HUES48 (cell line): ENCODE data around the gene SPPL2C.
A peak's percentile ranks its signal among the peaks of the same experiment; 100 is the strongest.

ENCODE experiments used
- H3K27ac ChIP-seq: one replicate; pipeline ENCODE4 v1.7.0; 2013; ENCODE audit warnings: low read depth, low read length, inconsistent platforms
- H3K27me3 ChIP-seq: 2 replicates; pipeline ENCODE4 v1.6.1; 2013; ENCODE audit warnings: mild to moderate bottlenecking, low read length; ENCODE audit not compliant: control insufficient read depth, insufficient read depth
- H3K36me3 ChIP-seq: 2 replicates; pipeline ENCODE4 v1.6.1; 2013; ENCODE audit warnings: low read length; ENCODE audit not compliant: control insufficient read depth, insufficient read depth
- H3K4me1 ChIP-seq: 2 replicates; pipeline ENCODE4 v1.6.1; 2013; ENCODE audit warnings: mild to moderate bottlenecking, low read length; ENCODE audit not compliant: control insufficient read depth, insufficient read depth
- H3K4me3 ChIP-seq: 2 replicates; pipeline ENCODE4 v1.5.1; 2013; ENCODE audit warnings: mild to moderate bottlenecking, low read depth, low read length
- H3K9ac ChIP-seq: 2 replicates; pipeline ENCODE4 v1.6.1; 2013; ENCODE audit warnings: mild to moderate bottlenecking, low read depth, low read length, moderate library complexity
- H3K9me3 ChIP-seq: 2 replicates; pipeline ENCODE4 v1.6.1; 2013; ENCODE audit warnings: low read length; ENCODE audit not compliant: control insufficient read depth, insufficient read depth

Gene SPPL2C

DNA sequence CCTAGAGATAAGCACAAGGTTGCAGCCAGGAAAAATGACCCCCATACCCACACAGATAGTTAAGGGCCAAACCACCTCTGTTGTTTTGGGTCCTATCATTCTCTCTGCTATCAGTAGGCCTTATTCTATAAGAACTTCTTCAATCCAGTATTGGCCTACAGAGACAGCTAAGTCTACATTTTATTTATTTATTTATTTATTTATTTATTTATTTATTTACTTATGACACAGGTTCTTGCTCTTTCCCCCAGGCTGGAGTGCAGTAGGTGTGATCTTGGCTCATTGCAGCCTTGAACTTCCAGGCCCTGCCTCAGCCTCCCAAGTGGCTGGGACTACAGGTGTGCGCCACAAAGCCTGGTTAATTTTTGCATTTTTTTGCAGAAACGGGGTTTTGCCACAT lies 42.2 kb downstream of the SPPL2C start:
- Histone ChIP-seq H3K36me3 (no peaks in the 10 kb centered on the region), H3K27me3 (0 out of 2 replicates have a peak, but pooled peaks cover 3% of the 10 kb centered on the region), H3K9ac (no peak overlapping the region), H3K4me1 (no peaks in the 10 kb centered on the region), H3K4me3 (no peak overlapping the region), H3K27ac (no peak overlapping the region), H3K9me3 (no peaks in the 10 kb centered on the region)

DNA sequence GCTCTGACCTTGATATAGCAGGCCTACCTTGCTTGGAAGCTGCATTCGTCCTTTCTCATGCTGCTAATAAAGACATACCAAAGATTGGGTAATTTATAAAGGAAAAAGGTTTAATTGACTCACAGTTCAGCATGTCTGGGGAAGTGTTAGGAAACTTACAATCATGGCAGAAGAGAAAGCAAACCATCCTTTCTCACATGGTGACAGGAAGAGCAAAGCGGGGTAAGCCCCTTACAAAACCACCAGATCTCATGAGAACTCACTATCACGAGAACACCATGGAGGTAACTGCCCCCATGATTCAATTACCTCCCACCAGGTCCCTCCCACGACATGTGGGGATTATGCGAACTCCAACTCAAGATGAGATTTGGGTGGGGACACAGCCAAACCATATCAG lies 43.7 kb downstream of the SPPL2C start:
- Histone ChIP-seq H3K9me3 (no peaks in the 10 kb centered on the region), H3K4me1 (no peaks in the 10 kb centered on the region), H3K36me3 (no peaks in the 10 kb centered on the region), H3K27me3 (peaks cover 16% of the 10 kb centered on the region), H3K27ac (no peak overlapping the region), H3K4me3 (no peak overlapping the region), H3K9ac (no peak overlapping the region)

DNA sequence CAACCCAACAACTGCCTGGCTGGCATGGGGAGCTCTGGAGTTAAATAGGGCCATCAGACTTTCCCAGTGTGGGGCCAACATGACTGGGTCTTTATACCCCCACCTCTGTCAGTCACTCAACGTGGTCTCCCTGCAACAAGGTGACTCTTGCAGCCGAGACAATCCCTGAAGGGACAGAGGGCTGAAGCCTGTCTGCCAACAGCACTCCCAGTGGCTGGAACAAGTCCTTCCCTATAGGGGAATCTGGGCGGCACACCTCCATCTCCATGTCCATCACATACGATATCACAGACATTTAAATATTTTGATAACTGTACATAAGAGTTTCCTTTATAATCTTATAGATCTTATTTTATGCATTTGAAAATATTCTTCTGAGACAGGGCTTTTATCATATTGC lies 44.9 kb downstream of the SPPL2C start:
- Histone ChIP-seq H3K4me3 (no peak overlapping the region), H3K9me3 (no peaks in the 10 kb centered on the region), H3K27me3 (peaks cover 24% of the 10 kb centered on the region)

DNA sequence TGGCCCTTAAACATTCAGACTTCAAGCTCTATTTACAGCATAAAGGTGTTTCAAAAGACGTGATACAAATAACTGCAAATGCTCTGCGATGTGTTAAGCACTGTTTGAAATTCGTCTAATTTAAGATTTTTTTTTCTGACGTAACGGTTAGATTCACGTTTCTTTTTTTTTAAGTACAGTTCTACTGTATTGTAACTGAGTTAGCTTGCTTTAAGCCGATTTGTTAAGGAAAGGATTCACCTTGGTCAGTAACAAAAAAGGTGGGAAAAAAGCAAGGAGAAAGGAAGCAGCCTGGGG lies 49.0 kb downstream of the SPPL2C start:
- Histone ChIP-seq H3K27me3 (peaks cover 65% of the 10 kb centered on the region), H3K4me3 (peak overlapping the region; percentile 59)

More for the DNA sequence above, 44.9 kb downstream of the SPPL2C start:
- Histone ChIP-seq H3K36me3 (no peaks in the 10 kb centered on the region), H3K27ac (no peak overlapping the region), H3K4me1 (no peaks in the 10 kb centered on the region), H3K9ac (no peak overlapping the region)

DNA sequence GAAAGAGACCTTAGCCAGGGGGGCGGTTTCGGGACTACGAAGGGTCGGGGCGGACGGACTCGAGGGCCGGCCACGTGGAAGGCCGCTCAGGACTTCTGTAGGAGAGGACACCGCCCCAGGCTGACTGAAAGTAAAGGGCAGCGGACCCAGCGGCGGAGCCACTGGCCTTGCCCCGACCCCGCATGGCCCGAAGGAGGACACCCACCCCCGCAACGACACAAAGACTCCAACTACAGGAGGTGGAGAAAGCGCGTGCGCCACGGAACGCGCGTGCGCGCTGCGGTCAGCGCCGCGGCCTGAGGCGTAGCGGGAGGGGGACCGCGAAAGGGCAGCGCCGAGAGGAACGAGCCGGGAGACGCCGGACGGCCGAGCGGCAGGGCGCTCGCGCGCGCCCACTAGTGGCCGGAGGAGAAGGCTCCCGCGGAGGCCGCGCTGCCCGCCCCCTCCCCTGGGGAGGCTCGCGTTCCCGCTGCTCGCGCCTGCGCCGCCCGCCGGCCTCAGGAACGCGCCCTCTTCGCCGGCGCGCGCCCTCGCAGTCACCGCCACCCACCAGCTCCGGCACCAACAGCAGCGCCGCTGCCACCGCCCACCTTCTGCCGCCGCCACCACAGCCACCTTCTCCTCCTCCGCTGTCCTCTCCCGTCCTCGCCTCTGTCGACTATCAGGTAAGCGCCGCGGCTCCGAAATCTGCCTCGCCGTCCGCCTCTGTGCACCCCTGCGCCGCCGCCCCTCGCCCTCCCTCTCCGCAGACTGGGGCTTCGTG lies 49.5 kb downstream of the SPPL2C start, which contains the start of gene MAPT:
Gene MAPT, plus strand, starts transcription at position 533 of the 763 bp plus-strand sequence. CDS start 67,784 bp downstream, outside the sequence.
- no peaks in the 10 kb centered on the region; the same call in 1 of the 2 replicates for H3K4me1 ChIP-seq
- peaks cover 71% of the 10 kb centered on the region for H3K27me3 ChIP-seq

More for the DNA sequence above, 49.0 kb downstream of the SPPL2C start:
- H3K9ac ChIP-seq, result peak overlapping the region; percentile 62
- H3K27ac ChIP-seq, result no peak overlapping the region
- no peaks in the 10 kb centered on the region for H3K36me3 ChIP-seq
- H3K4me1 ChIP-seq, result no peaks in the 10 kb centered on the region; the same call in 1 of the 2 replicates
- no peaks in the 10 kb centered on the region for H3K9me3 ChIP-seq

DNA sequence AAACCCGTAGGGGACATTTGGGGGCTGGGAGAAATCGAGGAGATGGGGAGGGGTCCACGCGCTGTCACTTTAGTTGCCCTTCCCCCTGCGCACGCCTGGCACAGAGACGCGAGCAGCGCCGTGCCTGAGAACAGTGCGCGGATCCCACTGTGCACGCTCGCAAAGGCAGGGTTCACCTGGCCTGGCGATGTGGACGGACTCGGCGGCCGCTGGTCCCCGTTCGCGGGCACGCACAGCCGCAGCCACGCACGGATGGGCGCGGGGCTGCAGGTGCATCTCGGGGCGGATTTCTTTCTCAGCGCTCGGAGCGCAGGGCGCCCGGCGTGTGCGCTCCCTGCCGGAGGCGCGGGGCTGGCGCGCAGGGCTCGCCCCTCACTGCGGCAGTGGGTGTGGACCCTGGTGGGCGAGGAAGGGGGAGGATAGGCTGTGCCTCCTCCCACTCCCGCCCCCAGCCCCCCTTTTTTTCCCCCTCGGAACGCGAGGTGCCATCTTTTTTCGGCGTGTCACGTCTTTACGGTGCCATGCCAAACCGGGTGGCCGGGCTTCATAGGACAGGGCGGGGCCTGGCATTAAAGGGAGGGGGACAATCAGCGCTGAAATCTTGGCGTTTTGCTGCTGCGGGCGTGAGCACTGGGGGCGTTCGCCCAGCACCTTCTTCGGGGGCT lies 50.8 kb downstream of the SPPL2C start:
- H3K4me3 ChIP-seq, result peak overlapping the region; percentile 70
- no peaks in the 10 kb centered on the region for H3K36me3 ChIP-seq
- no peaks in the 10 kb centered on the region; the same call in 1 of the 2 replicates for H3K4me1 ChIP-seq
- no peak overlapping the region for H3K27ac ChIP-seq
- H3K9me3 ChIP-seq, result no peaks in the 10 kb centered on the region
- no peak overlapping the region for H3K9ac ChIP-seq
- H3K27me3 ChIP-seq, result peaks cover 83% of the 10 kb centered on the region

More for the DNA sequence above, 49.5 kb downstream of the SPPL2C start, which contains the start of gene MAPT:
- Histone ChIP-seq H3K27ac (no peak within 1 kb of the TSS), H3K9ac (peak within 1 kb of the TSS; percentile 62), H3K4me3 (peak within 1 kb of the TSS; percentile 70), H3K36me3 (no peaks in the 10 kb centered on the region), H3K9me3 (no peaks in the 10 kb centered on the region)

DNA sequence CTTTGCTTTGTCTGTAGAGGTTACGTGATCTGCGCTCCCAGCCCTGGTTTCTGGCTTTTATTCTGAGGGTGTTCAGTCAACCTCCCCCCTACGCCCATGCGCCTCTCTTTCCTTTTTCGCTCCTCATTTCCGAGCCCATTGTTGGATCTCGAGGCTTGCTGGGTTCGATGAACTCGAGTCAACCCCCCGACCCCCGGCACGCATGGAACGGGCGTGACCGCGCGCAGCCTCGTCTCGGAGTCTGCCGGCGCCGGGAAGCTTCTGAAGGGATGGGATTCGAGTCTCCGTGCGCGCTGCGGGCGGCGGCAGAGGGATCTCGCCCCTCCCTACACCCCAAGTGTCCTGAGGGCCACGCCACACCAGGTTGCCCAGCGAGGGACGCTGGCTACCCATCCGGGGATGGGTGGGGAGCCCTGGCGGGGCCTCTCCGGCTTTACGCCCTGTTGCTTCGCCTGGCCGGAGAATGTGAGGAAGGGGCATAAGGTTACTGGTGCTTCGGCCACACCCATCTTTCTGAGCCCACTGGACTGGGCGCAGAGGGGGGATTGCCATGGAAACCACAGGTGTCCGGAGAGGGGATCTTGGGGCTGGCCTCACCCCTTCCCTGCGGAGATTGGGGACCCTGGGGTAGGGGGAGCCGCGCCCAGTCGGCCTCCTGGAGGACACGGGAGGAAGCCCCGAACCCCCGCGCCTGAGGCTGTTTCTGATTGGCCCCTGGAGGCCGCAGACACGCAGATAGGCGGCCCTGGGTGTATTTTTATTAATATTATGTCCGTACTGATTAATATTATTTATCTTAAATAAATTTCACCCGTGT lies 51.5 kb downstream of the SPPL2C start:
- Histone ChIP-seq H3K9me3 (no peaks in the 10 kb centered on the region), H3K4me3 (peak overlapping the region; percentile 70), H3K36me3 (no peaks in the 10 kb centered on the region), H3K9ac (no peak overlapping the region), H3K4me1 (no peaks in the 10 kb centered on the region; the same call in 1 of the 2 replicates), H3K27me3 (peaks cover 90% of the 10 kb centered on the region), H3K27ac (no peak overlapping the region)
